ENCODE results near the gene TUBA4B.

TUBA4B gene

DNA sequence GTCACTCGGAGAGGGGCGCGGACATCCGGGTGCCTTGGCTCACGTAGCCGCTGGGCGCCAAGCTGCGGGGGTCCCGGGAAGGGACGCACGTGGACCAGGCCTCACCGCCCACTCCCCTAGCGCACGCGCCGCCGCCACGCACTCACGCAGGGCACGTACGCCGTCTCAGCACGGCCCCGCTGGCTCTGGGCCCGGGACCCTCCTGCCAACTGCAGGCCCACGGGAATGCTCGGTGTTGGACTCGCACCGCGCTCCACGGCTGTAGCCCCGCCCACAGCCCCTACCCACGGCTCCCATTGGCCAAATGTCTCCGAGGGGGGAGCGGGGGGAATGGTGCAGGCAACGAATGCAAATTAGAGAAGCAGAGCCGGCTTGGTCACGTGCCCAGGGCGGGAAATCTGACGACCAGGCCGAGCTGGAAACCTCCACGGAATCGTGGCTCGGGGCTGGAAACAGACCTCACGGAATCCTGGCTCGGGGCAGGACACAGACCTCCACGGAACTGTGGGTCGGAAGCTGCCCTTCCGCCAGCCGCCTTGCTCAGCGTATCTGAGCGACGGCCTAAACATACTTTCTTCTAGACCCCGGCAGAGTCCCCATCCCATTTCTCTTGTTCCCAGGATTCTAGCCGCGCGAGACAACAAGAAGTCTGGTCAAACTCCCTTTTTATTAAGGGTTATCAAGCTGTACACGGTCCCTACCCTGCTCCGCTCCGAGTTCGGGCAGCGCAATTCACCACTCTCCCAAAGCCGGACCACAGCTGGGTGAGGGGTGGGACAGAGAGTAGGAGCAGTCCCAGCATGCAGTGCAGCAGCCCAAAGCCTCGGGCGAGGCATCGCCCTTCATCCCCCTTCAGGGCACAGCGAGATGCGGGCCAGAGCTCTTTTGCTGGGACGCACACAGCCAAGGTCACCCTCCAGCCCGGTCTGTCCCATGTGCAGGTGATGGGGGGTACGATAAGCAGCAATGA lies 34.0 kb upstream of the TUBA4B start, which contains the start of gene ABCB6:
Gene ABCB6 (minus strand): TSS at position 227 of the 970 bp plus-strand sequence. CDS start 285 bp downstream, outside the sequence.
- DNase-seq (ENCODE audit: low spot score): peak; percentile 97

DNA sequence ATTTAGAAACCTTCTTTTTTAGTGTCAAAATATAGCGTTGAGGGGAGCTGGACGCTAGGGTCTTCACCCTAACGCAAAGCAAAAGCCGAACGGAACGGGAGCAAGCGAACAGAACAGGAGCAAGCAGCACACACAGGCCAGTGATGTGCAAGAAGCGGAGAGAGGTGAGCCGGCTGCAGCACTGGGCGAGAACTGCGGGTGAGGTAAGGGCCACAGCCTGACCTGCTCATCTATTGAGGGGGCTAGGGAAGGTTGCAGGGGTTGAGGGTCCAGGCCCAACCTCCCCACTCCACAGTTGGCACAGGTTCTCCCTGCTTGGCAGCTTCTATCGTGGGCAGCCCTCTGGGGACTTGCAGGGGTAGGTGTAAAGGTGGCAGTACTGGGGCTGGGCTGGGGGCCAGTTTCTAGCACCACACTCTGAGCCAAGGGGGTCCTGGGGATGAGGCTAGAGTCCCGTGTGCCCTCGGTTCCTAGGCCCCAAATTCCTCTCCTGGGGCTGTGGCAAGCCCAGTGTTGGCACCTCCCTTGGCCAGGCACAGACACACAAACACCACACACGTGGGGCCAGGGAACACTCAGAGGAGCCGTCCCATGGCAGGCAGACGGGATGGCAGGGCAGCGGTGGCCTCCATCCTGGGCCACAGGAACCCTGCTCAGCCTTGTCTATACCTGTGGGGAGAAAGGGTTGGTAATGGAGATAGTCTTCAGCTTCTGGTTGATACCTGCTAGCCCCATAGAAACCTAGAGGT lies 33.1 kb upstream of the TUBA4B start:
- DNase-seq (ENCODE audit: low spot score): no peak

DNA sequence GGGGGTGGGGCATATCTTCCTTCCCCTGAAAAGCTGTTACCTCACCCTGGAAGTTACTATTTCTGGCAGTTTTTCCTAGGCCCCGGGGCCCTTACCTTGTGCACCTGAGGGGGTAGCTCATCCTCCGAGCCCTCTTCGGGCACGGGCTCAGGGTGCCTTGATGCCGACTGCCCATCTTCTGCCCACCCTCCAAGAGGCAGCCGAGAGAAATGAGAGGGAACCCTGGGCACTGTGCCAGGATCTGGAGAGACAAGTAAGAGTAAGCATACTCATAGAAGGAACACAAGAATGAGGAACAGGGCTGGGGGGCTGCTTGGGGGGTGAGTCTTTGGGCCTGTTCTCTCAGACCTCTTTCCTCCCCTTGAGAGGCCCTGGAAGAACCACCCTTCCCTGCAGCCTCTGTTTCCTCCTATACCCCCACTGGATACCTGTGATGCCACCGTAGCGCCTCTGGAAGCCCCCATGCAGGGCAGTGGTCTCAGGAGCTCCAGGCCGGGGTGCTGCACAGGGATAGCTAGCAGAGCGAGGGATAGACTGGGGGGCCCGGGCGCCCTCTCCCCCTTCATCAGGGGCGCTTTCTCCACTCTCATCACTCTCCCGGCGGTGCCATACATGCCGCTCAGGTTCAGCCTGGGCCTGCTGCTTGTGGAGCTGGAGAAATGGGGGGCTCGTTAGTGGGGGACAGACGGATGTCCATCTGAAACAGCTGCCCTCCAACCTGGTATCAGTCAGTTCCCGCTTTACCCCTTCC lies 32.2 kb upstream of the TUBA4B start:
- DNase-seq (ENCODE audit: low spot score): no peak

DNA sequence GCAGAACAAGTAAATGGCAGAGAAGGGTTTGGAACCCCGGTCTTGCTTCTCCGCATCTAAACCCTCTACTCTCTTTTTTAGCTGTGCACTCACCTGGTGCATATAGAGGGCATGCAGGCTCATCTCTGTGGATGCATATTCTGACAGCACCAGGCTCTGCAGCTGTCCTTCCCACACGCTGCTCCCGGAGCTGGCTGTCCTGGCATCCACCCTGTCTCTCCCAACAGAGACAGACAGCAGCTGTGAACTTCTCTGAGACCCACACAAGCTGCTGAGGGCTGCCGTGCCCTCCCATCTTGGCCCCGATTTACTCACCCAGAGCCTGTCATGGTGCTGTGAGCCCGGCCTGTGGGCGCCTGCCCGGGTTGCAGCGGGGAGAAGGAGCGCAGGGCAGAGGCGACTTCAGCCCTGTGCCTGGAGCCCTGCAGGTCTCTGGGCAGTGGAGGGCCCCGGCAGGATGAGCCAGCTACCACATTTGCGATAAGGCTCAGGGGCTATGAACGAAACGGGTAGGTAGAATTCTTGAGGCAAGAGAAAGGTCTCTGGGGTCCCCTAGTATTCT lies 31.0 kb upstream of the TUBA4B start:
- no peak for DNase-seq (ENCODE audit: low spot score)

DNA sequence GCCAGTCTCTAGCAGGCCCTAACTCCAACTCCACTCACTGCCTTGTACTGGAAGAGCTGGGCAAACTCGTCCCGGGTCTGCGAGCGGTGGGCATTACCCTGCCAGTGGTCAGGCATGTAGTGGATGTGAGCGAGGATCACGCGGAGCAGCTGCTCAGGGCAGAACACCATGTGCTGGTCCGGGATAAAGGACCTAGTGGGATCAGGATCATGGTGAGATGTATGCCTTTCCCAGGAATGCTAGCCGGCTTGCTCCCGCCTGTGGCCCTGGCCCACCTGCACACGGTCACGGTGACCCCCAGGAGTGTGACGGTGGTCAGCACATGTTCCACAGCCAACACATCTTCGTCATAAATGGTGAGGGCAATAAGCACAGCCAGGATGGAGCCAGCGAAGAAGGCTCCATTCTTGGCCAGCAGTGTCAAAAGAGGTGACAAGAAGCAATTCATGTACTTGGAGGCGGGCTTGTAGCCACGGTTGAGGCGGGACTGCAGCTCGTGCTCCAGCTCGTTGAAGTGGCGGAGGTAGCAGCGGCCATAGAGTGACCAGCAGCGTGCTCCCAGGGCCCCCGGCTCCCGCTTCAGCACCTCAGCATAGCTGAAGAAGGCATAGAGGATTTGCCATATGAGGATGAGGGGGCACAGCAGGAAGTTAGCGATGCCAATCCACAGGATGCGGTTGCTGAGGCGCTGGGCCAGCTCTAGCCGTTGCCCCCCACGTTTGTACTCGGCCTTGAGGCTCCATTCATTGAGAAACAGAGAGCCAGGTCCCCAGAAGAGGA lies 29.0 kb upstream of the TUBA4B start:
- no peak for DNase-seq (ENCODE audit: low spot score)

DNA sequence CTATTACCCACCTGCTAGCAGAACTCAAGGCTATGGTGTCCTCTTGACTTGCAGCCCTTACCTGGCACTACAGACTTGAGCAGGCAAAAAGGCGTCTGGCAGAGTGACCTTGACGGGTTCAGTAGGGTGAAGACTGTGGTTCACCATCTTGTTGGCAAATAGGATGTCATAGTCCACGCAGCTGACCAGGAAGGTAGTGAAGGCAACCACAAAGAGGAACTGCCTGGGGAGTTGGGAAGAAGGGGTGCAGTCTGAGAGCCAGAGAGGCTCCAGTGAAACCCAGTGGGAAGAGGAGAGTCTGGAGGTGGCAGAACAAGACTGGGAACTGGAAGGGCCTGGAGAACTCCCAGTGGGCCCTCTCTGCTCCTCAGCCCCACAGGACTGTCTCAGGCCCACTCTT lies 27.7 kb upstream of the TUBA4B start:
- DNase-seq (ENCODE audit: low spot score): no peak

DNA sequence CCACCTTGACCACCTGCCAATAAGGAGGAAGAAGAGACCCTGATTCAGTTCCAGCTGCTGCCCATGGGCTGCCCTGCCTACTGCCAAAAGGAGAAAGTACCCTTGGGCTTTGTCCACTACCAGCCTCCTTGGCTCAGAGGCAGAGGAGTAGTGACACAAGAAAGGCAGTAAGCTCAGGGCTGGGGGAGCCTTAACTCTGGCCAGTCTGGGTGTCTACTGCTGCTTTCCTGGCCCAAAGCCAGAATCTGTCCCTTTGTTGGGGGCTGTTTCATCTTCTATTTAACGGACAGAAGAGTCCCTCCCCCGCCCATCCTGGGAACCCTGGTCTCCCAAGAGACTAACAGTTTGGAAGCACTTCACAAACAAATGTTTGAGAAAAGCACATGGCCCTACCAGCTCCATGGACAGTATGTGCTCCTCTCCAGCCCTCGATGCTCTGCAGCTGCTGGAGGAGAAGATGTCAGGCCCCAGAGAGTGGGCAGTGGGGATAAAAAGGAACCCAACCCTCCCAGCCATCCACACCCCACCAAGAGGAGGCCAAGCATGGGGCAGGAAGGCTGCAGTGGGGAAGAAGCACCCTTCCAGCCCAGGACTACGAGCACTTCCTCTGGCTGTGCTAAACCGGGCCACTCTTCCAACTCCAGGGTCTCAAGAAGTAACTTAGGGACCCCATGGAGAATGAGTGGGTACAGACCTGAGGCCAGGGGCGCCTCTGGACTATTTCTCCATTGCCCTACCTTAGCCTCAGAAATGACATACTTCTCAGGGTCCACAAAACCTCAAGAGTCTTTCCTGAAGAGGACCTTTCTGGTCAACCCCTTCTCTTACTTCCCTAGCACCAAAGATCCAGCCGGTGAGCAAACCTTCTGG lies 24.8 kb upstream of the TUBA4B start:
- DNase-seq (ENCODE audit: low spot score): no peak

DNA sequence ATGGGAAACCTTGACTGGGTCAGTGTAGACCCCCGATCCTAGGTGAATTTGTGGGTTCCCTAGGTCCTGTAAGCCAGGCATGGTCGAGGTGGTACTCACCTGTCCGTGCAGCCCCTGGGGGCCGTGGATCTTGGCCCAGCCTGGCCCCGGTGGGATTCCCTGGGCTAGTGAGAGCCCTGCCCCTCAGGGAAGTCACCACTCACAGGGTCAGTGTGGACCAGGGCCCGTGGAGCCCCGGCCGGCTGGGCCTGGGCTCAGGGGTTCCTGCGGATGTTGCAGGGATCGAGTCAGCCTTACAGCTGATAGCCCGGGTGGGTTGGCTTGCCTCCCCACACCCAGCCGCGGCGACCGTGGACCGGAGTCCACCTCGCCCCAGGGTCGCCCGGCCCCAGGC lies 24.1 kb upstream of the TUBA4B start:
- DNase-seq (ENCODE audit: low spot score): no peak

DNA sequence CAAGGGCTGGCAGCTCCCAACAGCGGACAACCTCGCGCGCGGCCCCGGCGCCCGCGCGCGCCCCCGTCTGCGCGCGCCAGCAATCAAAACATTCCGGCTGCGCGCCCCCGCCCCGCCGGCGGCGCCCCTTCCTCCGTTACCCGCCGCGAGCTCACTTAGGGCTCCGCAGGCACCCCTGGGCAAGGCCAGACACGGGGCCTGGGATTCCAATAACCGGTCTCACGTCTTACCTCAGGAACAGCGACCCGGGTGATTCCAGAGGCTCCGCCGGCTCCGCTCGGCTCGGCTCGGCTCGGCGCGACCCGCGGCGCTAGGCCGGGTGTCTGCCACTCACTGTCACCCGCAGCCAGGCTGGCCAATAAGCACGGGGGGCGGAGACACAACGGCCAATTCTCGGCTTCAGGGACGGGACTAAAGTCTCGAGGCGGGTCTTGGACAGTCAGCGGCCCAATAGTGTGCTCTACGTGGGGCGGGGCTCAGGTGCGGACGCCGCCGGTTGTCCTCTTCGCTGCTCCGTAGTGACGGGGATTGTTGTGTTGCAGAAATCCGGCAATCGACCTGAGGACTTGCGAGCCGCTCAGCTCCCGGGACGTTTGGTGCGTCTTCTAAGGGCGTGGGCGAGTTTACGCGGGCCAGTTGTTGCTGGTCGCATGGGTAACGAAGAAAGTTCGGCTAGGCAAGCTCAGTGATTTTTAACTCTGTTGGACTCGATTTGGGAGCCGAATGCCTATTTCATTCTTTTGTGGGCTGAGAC lies 23.6 kb upstream of the TUBA4B start, which contains the start of the genes ANKZF1 and ATG9A:
Gene ANKZF1 (plus strand): TSS at position 502 of the 754 bp plus-strand sequence. CDS start 452 bp downstream, outside the sequence.
Gene ATG9A (minus strand): TSS at position 332 of the 754 bp plus-strand sequence. CDS start 1,612 bp downstream, outside the sequence.
- DNase-seq (ENCODE audit: low spot score): peak; percentile 98

DNA sequence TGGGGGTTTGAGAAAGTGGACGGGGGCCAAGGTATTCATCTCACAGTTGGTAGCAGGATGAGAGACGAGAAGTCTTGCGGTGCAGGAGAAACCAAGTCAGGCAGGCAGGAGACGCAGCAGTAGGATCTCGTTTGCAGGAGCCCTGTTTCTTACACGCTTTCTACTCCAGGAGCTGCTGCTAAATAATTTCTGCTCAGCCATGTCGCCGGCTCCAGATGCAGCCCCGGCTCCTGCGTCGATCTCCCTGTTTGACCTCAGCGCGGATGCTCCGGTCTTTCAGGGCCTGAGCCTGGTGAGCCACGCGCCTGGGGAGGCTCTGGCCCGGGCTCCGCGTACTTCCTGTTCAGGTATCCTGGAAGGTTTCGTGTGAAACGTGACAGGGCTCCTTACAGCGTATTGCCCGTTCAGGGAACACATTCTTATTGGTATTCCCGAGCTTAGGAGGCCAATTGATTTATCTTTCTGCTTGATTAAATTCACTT lies 22.9 kb upstream of the TUBA4B start:
- DNase-seq (ENCODE audit: low spot score): peak; percentile 59

DNA sequence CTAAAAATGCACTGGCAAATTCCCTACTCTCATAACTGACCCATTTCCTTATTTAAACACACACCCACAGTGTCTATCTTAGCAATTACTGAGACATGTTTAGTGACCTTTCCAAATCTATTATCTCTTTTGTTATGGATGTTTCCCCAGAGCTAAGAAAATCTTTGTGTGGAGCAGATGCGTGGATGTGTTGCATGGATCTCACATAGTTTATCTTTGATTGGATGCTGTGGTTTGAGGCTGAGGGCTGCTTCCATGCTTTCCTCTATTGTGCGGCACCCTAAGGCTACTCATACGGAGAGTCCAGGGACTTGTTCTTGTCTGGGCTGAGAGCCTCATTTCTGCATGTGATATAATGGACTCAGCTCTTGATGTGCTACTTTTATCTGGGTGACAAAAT lies 18.7 kb upstream of the TUBA4B start:
- no peak for DNase-seq (ENCODE audit: low spot score)

DNA sequence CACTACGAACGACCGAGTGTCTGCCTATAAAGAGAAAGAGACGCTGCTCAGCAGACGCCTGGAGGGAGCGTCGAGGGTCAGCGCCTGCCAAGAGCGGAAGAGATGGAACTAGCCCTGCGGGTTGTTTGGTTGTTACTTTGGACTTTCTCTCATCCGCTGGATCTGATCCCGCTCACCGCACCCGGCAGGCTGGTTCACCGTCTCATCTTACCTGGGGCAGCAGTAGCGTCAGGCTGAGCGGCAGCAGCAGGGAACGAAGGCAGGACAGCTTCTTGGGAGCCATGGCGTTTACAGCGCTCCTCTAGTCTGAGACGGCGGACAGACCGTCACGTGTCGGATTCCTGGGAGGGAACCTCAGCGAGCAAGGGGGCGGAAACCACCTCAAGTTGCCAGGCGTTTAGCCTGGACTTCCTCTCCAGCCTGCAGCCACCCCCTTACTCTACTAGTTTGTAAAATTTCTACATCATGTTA lies 9.7 kb upstream of the TUBA4B start:
- no peak for DNase-seq (ENCODE audit: low spot score)

DNA sequence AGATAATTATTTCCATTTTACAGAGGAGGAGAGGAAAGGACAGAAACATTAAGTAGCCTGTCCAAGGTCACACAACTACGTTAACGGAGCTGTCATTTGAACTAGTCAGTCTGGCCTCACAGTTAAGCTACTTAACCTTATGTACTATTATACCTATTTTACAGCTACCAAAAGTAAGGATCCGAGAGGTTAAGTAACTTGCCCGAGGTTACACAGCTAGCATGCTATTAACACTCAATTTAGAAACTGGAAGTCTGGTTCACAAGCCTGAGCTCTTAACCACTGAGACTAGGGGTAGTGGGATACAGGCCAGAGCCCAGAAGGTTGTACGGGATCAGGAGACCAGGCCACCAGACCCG lies 8.3 kb upstream of the TUBA4B start:
- no peak for DNase-seq (ENCODE audit: low spot score)

DNA sequence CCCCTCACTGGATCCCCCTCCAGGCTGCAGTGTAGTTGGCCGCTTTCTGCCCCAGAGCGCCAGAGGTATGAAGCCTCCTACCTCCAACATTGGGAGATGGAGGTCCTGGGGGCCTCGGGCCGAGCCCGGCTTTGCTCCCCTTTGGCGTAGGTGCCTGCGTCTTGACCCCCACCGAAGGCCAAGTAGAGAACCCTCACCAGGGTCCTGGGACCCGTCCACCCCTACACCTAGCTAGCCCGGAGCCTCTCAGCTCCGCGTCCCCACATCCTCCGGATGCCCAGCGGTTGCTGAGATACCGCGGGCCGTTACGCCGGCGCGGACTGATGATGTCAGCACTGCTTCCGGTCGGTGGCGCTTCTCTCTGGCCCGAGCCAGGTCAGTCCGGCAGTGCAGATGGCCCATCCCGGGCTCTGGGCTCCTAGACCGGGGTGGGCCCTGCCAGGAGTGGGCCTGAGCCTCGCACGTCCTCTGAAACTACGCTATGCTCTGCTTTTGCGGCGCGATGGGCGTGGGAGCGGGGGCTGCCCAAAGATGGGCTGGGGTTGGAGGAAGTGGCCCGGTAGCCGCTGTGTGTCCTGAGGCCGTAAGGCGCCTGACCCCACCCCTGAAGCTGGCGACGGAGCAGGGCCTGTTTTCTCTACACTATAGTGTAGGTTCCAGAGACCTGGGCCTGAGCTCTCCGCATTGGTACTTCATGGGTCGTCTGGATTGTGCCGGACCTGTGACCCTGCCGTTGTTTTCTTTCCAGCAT lies 7.7 kb upstream of the TUBA4B start, which contains the start of the genes GLB1L and STK16:
Gene GLB1L (minus strand): TSS at position 297 of the 751 bp plus-strand sequence. CDS start 1,871 bp downstream, outside the sequence.
Gene STK16 (plus strand): TSS at position 332 of the 751 bp plus-strand sequence. CDS start 521 bp downstream, outside the sequence.
- DNase-seq (ENCODE audit: low spot score): peak; percentile 95

DNA sequence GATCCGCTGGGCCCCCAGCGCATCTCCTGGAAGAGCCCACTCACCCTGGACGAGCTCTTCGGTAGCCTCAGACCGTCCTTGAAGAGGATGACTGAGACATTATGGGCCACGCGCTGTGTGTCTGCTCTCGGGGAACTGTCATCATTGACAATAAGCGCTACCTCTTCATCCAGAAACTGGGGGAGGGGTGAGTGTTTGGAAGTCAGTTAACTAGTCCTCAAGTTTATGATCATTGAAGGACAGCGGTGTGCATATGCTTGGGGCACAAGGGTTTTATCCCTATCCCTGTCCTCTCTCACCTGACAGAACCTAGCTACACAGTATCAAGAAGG lies 7.2 kb upstream of the TUBA4B start:
- no peak for DNase-seq (ENCODE audit: low spot score)

DNA sequence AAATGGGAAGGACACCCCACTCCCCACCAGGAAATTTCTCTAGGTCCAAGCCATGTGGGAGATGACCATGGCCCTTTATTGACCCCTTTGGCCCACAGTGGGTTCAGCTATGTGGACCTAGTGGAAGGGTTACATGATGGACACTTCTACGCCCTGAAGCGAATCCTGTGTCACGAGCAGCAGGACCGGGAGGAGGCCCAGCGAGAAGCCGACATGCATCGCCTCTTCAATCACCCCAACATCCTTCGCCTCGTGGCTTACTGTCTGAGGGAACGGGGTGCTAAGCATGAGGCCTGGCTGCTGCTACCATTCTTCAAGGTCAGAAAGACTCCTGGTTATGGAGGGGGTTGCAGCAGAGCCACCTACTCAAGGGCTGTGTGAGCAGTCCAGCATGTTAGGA lies 6.5 kb upstream of the TUBA4B start:
- DNase-seq (ENCODE audit: low spot score): no peak

DNA sequence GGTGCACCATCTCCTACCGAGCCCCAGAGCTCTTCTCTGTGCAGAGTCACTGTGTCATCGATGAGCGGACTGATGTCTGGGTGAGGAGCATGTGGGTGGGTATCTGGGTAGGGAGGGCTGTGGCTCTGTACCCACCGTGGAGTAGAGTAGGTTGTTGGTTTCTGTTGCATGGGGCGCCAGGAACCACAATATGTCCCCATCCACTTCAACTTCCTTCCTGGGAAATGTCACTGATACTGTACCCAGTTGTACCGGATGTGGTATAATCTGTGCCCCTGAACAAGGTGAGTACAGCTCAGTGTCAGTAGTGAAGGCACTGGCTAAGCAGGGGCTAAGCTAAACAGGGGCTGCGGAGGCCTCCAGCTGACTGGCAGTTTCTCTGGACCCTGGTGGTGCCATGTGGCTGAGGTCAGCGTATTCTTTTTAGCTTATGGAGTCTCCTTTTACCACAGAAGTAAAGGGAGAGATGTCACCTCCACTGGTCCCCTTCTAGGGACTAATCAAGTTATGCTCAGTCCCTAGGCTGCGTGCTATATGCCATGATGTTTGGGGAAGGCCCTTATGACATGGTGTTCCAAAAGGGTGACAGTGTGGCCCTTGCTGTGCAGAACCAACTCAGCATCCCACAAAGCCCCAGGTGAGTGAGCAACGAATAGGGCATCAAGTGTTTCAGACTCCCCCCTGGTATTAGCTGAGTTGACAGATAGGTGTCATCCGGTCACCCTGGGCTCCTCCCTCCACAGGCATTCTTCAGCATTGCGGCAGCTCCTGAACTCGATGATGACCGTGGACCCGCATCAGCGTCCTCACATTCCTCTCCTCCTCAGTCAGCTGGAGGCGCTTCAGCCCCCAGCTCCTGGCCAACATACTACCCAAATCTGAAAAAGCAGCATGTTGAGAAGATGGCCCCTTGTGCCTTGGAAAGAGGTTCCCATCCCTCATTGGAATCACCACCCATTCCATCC lies 5.1 kb upstream of the TUBA4B start:
- no peak for DNase-seq (ENCODE audit: low spot score)

Measured in HuH-7.5 (cell line).